ENCODE measurements around the gene ZNF398.

- TF ChIP-seq CTCF (IDR thresholded peaks at IDR 0.05; ENCODE audit: insufficient read depth, low read depth, low read length) (no peak), EZH2 (IDR thresholded peaks at IDR 0.05; ENCODE audit: insufficient read depth, low read length) (no peak)
Measured at GRCh38 chr7:149224352-149224751, 77.1 kb downstream of the ZNF398 start.

Data from astrocyte (in vitro differentiated cells and primary cell).